CD14-positive monocyte (primary cell): ENCODE results near the gene GALNT18. TPM values are rescaled to one million over a fixed set of nuclear protein-coding genes. Genes with fewer than 3 reads are reported as not detected.

Experiments used
- DNase-seq, 3 donors: peaks; one replicate each; pipeline ENCODE4 v3.0.0-alpha.2; 2011 to 2022
- H2AFZ ChIP-seq: 2 replicates; pipeline ENCODE4 v1.6.0; 2012; ENCODE audit warnings: mild to moderate bottlenecking, low read depth, low read length, inconsistent platforms; ENCODE audit not compliant: insufficient read depth, poor library complexity, severe bottlenecking
- H3K27ac ChIP-seq, 2 donors: 1 replicate in 1 of 2; 2 replicates in 1 of 2; pipeline ENCODE4 v1.5.1; 2012 to 2013; ENCODE audit warnings: low read length in 2 of 2, control low read depth in 1 of 2, inconsistent platforms in 1 of 2, low read depth in 1 of 2, mild to moderate bottlenecking in 1 of 2
- H3K27me3 ChIP-seq, 2 donors: one replicate each; pipeline versions ENCODE4 v1.6.0 to v1.6.1; 2011 to 2013; ENCODE audit warnings: low read length in 2 of 2; ENCODE audit not compliant: control insufficient read depth in 2 of 2, insufficient read depth in 2 of 2
- H3K36me3 ChIP-seq, 2 donors: replicated peaks in 1 of 2; 1 replicate in 1 of 2; 2 replicates in 1 of 2; pipeline versions ENCODE4 v1.5.1 to v1.6.1; 2012 to 2013; ENCODE audit warnings: low read length in 2 of 2, control low read depth in 1 of 2, inconsistent platforms in 1 of 2, mild to moderate bottlenecking in 1 of 2; ENCODE audit not compliant: insufficient read depth in 2 of 2, control insufficient read depth in 1 of 2
- H3K4me1 ChIP-seq, 2 donors: 1 replicate in 1 of 2; 2 replicates in 1 of 2; pipeline versions ENCODE4 v1.5.1 to v1.6.1; 2012 to 2013; ENCODE audit warnings: low read length in 2 of 2, control low read depth in 1 of 2, inconsistent platforms in 1 of 2, mild to moderate bottlenecking in 1 of 2, moderate library complexity in 1 of 2; ENCODE audit not compliant: insufficient read depth in 2 of 2, control insufficient read depth in 1 of 2
- H3K4me2 ChIP-seq: replicated peaks from 2 replicates; pipeline ENCODE3; 2012; ENCODE audit warnings: low read length, moderate library complexity, mild to moderate bottlenecking; ENCODE audit not compliant: poor library complexity, severe bottlenecking; ENCODE audit errors: extremely low read depth
- H3K4me3 ChIP-seq, 3 experiments: fragments of 200-600 bp in 1 of 3; sonication (generic) in 1 of 3; replicated peaks in 1 of 3; 1 replicate in 2 of 3; 2 replicates in 1 of 3; pipeline ENCODE4 v1.5.1; 2011 to 2013; ENCODE audit warnings: low read length in 3 of 3, mild to moderate bottlenecking in 3 of 3, control low read depth in 2 of 3, low read depth in 2 of 3, inconsistent platforms in 1 of 3, moderate library complexity in 1 of 3
- H3K79me2 ChIP-seq: 2 replicates; pipeline ENCODE4 v1.6.0; 2012; ENCODE audit warnings: mild to moderate bottlenecking, control low read depth, inconsistent platforms, low read length, moderate library complexity; ENCODE audit not compliant: insufficient read depth
- H3K9ac ChIP-seq: 2 replicates; pipeline ENCODE4 v1.6.0; 2017; ENCODE audit warnings: low read length, mild to moderate bottlenecking; ENCODE audit not compliant: insufficient read depth, poor library complexity, severe bottlenecking
- H3K9me3 ChIP-seq, 2 donors: replicated peaks in 1 of 2; 1 replicate in 1 of 2; 2 replicates in 1 of 2; pipeline versions ENCODE4 v1.5.1 to v1.6.1; 2012 to 2013; ENCODE audit warnings: low read length in 2 of 2, control low read depth in 1 of 2; ENCODE audit not compliant: control insufficient read depth in 1 of 2, insufficient read depth in 1 of 2
- H4K20me1 ChIP-seq: 2 replicates; pipeline ENCODE4 v1.6.0; 2012; ENCODE audit warnings: mild to moderate bottlenecking, low read length, control low read depth, moderate library complexity; ENCODE audit not compliant: insufficient read depth
- H3K27ac Mint-ChIP-seq, 7 donors: one replicate each; pipeline ENCODE4 v1.8.0; 2020; ENCODE audit warnings: mild to moderate bottlenecking in 7 of 7, mixed read lengths in 7 of 7, moderate library complexity in 6 of 7, inconsistent platforms in 2 of 7
- H3K27me3 Mint-ChIP-seq, 3 donors: one replicate each; pipeline ENCODE4 v1.8.0; 2021 to 2022; ENCODE audit warnings: low read depth in 3 of 3, mild to moderate bottlenecking in 3 of 3, mixed read lengths in 3 of 3, moderate library complexity in 3 of 3, inconsistent platforms in 1 of 3
- H3K36me3 Mint-ChIP-seq, 2 donors: one replicate each; pipeline ENCODE4 v1.8.0; 2020; ENCODE audit warnings: mixed read lengths in 2 of 2, inconsistent platforms in 1 of 2, mild to moderate bottlenecking in 1 of 2
- H3K4me1 Mint-ChIP-seq: one replicate; pipeline ENCODE4 v1.8.0; 2020; ENCODE audit warnings: mild to moderate bottlenecking, mixed read lengths
- H3K4me3 Mint-ChIP-seq, 2 donors: one replicate each; pipeline ENCODE4 v1.8.0; 2020; ENCODE audit warnings: mild to moderate bottlenecking in 2 of 2, mixed read lengths in 2 of 2, moderate library complexity in 1 of 2
- H3K9me3 Mint-ChIP-seq, 7 donors: one replicate each; pipeline ENCODE4 v1.8.0; 2020 to 2022; ENCODE audit warnings: mixed read lengths in 7 of 7, mild to moderate bottlenecking in 6 of 7, moderate library complexity in 6 of 7, inconsistent platforms in 2 of 7
- WGBS: methylation state at CpG from one replicate; pipeline ENCODE4 v1.1.5; 2013; ENCODE audit warnings: missing lambda C conversion rate; ENCODE audit not compliant: insufficient coverage; 5-methylcytosine and 5-hydroxymethylcytosine counted together
- intact Hi-C, 2 donors: fragments of 100-400 bp; cut with micrococcal nuclease; formaldehyde crosslinking; loops; one replicate each; pipeline versions ENCODE4 v1.15.0 to v1.15.1; 2023
- polyA plus RNA-seq, 3 donors: library from polyadenylated mRNA; depleted of rRNA in 1 of 3; unstranded in 2 of 3; stranded (reverse) in 1 of 3; fragments of 300-500 nt in 2 of 3; fragments of >200 nt in 1 of 3; fragmentation: Illumina TruSeq in 2 of 3; gene quantifications; 1 replicate in 2 of 3; 2 replicates in 1 of 3; pipeline ENCODE4 v1.2.3, GENCODE V29; 2012 to 2021
- TF ChIP-seq, protein P1 (sequence below): fragments of 200-600 bp; IDR thresholded peaks from one replicate; pipeline ENCODE4 v1.8.0; 2022; ENCODE audit warnings: antibody characterized with exemption, mild to moderate bottlenecking

The GALNT18 gene
- polyA plus RNA-seq, 3 donors: not detected

DNA sequence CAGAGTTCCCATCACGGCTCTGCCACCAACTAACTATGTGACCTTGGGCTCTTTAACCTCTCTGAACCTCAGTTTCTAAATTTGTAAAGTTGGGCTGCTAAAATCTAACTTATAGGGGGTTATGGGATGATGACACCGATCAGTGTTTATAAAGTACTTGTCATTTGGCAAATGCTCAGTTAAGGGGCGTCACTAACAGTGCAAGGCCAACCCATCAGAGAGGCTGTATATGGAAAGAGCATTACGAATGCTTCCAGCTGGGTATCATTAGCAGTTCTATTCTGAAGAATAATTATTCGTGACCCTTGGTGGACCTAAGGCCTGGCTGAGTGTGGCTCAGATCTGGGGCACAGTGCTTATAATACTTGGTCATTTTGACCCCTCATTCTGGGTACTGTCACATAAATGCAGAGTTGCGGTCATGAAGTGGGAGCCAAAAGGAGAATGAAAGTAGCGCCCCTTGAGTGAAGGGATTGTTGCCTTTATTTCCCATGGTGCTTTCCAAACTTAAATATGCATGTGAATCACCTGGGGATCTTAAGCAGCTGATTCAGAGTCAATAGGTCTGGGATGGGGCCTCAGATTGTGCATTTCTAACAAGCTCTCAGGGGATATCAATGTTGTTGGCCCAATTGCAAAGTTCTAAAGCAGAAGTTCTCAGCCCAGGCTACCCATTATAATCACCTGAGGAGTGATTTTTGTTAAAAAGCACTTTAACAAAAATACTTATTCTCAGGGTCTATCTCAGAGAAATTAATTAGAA is 384.6 kb downstream of the GALNT18 start:
- TF ChIP-seq, protein P1, sequence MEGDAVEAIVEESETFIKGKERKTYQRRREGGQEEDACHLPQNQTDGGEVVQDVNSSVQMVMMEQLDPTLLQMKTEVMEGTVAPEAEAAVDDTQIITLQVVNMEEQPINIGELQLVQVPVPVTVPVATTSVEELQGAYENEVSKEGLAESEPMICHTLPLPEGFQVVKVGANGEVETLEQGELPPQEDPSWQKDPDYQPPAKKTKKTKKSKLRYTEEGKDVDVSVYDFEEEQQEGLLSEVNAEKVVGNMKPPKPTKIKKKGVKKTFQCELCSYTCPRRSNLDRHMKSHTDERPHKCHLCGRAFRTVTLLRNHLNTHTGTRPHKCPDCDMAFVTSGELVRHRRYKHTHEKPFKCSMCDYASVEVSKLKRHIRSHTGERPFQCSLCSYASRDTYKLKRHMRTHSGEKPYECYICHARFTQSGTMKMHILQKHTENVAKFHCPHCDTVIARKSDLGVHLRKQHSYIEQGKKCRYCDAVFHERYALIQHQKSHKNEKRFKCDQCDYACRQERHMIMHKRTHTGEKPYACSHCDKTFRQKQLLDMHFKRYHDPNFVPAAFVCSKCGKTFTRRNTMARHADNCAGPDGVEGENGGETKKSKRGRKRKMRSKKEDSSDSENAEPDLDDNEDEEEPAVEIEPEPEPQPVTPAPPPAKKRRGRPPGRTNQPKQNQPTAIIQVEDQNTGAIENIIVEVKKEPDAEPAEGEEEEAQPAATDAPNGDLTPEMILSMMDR: no peak
- H3K9me3 ChIP-seq: no peaks in the 10 kb centered on the region
- DNase-seq: no peak
- Mint-ChIP-seq H3K36me3 (no peaks in the 10 kb centered on the region), H3K27me3 (peaks cover 5 to 8% (median 8%) of the 10 kb centered on the region in 3 donors), H3K27ac (no peak overlapping the region), H3K9me3 (peaks cover 0 to 2% (median 0%) of the 10 kb centered on the region in 7 donors), H3K4me1 (no peaks in the 10 kb centered on the region), H3K4me3 (no peak overlapping the region)
- no peak overlapping the region for H3K4me3 ChIP-seq
- intact Hi-C loops: no loop called here
- no peaks in the 10 kb centered on the region for H4K20me1 ChIP-seq
- 80% methylated on average over 4 of the region's 7 CpGs for WGBS
- H3K36me3 ChIP-seq: no peaks in the 10 kb centered on the region
- no peak overlapping the region for H2AFZ ChIP-seq
- no peak overlapping the region for H3K9ac ChIP-seq
- no peaks in the 10 kb centered on the region for H3K4me1 ChIP-seq
- H3K4me2 ChIP-seq: no peak overlapping the region
- H3K27ac ChIP-seq: no peak overlapping the region
- H3K79me2 ChIP-seq: no peaks in the 10 kb centered on the region
- H3K27me3 ChIP-seq: no peaks in the 10 kb centered on the region

DNA sequence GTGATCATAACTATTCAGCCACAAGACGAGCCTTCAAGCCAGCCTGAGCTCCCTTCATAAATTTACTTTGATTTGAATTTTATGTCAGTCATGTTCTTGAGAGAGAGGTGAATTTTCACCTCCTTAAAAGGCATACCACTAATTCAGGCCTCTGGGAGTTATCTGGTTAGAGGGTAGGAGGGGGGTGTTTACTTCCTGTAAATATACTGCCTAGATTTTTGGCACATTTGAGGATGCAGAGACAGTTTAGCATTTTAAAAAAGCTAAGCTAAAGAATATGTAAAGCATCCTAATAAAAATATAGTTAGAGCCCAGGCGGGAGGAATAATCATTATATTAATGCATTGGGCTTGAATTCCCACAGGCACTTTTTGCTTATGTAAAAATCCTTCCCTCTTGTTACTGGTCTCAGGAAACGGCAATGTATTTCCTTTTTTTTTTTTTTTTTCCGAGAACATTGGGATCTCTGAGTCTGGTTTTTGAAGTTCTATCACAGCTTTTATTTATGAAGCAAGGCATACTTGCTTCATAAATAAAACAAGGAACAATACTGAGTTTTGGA is 385.2 kb downstream of the GALNT18 start:
- Histone ChIP-seq H3K4me1 (no peaks in the 10 kb centered on the region), H3K27me3 (no peaks in the 10 kb centered on the region), H3K27ac (no peak overlapping the region), H3K9me3 (no peaks in the 10 kb centered on the region), H3K36me3 (no peaks in the 10 kb centered on the region), H3K4me3 (no peak overlapping the region), H2AFZ (no peak overlapping the region), H3K4me2 (no peak overlapping the region), H4K20me1 (no peaks in the 10 kb centered on the region), H3K9ac (no peak overlapping the region), H3K79me2 (no peaks in the 10 kb centered on the region)
- H3K9me3 Mint-ChIP-seq: peaks cover 0 to 2% (median 0%) of the 10 kb centered on the region in 7 donors
- H3K4me3 Mint-ChIP-seq: no peak overlapping the region
- H3K4me1 Mint-ChIP-seq: no peaks in the 10 kb centered on the region
- H3K36me3 Mint-ChIP-seq: no peaks in the 10 kb centered on the region
- no peak for DNase-seq
- TF ChIP-seq, protein P1: no peak
- H3K27ac Mint-ChIP-seq: no peak overlapping the region
- intact Hi-C loops: no loop called here
- no CpG with 5 or more reads among the region's 4 CpGs for WGBS
- peaks cover 5 to 8% (median 8%) of the 10 kb centered on the region in 3 donors for H3K27me3 Mint-ChIP-seq
